GM13976 (cell line): ENCODE data around the gene NCOA3.

ENCODE experiments used
- DNase-seq: peaks from one replicate; pipeline ENCODE4 v3.0.0; 2012; ENCODE audit warnings: low spot score
- in situ Hi-C: fragments of 300-500 bp; cut with MboI; formaldehyde crosslinking; loops from one replicate; pipeline ENCODE4 v1.12.0; 2022; ENCODE audit warnings: low sequenced_read_pairs, mixed read lengths, inconsistent platforms; ENCODE audit not compliant: unreplicated experiment
- TF ChIP-seq, protein P1 (sequence below): IDR thresholded peaks from 2 replicates; pipeline ENCODE4 v1.5.1; 2012; ENCODE audit warnings: borderline replicate concordance, mild to moderate bottlenecking; ENCODE audit not compliant: insufficient read depth; ENCODE audit errors: extremely low read depth, missing control alignments, control extremely low read depth

NCOA3 gene

DNA sequence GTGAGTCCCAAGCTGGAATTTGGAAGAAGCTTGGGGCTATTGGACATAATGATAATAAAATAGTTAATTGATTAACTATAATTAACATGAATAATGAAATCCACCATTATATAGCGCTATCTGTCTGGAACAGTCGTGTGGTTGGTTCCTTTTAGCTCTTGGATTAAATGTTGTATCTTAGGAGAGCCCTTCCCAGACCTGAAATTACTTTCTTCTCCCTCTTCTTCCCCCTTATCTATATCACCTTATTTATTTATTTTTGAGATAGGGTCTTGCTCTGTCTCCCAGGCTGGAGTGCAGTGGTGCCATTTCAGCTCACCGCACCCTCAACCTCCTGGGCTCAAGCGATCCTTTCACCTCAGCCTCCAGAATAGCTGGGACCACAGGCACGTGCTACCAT lies 64.6 kb downstream of the NCOA3 start:
- in situ Hi-C loops, result no loop called here
- DNase-seq, result no peak
- TF ChIP-seq, protein P1, sequence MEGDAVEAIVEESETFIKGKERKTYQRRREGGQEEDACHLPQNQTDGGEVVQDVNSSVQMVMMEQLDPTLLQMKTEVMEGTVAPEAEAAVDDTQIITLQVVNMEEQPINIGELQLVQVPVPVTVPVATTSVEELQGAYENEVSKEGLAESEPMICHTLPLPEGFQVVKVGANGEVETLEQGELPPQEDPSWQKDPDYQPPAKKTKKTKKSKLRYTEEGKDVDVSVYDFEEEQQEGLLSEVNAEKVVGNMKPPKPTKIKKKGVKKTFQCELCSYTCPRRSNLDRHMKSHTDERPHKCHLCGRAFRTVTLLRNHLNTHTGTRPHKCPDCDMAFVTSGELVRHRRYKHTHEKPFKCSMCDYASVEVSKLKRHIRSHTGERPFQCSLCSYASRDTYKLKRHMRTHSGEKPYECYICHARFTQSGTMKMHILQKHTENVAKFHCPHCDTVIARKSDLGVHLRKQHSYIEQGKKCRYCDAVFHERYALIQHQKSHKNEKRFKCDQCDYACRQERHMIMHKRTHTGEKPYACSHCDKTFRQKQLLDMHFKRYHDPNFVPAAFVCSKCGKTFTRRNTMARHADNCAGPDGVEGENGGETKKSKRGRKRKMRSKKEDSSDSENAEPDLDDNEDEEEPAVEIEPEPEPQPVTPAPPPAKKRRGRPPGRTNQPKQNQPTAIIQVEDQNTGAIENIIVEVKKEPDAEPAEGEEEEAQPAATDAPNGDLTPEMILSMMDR, result no peak

DNA sequence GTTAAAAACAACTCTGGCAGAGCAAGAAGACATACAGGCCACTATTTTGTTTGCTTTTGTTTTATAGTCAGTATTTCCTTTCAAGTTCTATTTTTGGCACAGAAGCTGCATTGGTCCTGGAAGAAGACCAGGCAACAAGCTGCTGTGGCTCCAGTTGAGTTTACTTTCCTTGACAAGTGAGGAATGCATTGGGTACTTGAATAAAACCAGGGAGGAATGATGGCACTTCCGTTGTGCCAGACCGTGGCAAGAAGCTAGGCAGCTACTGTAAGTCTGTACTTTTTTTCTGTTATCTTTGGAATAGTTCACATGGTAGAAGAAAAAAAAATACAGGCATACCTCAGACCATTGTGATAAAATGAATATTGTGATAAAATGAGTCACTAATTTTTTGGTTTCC lies 66.3 kb downstream of the NCOA3 start:
- TF ChIP-seq, protein P1, result no peak
- DNase-seq, result no peak
- in situ Hi-C loops, result no loop called here

DNA sequence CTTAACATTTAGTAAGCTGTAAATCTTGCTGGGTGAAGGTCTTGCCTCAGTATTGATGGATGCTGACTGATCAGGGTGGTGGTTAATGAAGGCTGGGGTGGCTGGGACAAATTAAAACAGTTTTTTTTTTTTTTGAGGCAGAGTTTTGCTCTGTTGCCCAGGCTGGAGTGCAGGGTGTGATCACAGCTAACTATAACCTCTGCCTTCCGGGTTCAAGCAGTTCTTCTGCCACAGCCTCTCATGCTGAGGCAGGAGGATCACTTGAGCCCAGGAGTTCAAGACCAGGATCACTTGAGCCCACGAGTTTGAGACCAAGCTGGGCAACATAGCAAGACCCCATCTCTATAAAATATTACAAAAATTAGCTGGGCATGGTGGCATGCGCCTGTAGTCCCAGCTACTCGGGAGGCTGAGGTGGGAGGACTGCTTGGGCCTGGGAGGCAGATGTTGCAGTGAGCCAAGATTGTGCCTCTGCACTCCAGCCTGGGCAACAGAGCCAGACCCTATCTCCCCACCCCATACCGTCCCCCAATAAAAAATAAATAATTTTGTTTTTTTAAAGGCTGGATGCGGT lies 67.2 kb downstream of the NCOA3 start:
- in situ Hi-C loops, result no loop called here
- DNase-seq, result no peak
- TF ChIP-seq, protein P1, result no peak

DNA sequence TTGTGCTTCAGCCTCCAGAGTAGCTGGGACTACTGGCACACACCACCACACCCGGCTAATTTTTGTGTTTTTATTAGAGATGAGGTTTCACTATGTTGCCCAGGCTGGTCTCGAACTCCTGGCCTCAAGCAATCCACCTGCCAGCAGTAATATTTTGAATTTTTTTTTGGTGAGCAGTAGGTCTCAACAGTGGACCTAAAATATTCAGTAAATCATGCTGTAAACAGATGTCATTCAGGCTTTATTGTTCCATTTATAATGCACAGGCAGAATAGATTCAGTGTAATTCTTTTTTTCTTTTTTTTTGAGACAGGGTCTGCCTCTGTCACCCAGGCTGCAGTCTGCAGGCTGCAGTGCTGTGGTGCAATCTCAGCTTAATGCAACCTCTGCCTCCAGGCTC lies 69.7 kb downstream of the NCOA3 start:
- no peak for DNase-seq
- TF ChIP-seq, protein P1, result no peak
- in situ Hi-C loops, result no loop called here

DNA sequence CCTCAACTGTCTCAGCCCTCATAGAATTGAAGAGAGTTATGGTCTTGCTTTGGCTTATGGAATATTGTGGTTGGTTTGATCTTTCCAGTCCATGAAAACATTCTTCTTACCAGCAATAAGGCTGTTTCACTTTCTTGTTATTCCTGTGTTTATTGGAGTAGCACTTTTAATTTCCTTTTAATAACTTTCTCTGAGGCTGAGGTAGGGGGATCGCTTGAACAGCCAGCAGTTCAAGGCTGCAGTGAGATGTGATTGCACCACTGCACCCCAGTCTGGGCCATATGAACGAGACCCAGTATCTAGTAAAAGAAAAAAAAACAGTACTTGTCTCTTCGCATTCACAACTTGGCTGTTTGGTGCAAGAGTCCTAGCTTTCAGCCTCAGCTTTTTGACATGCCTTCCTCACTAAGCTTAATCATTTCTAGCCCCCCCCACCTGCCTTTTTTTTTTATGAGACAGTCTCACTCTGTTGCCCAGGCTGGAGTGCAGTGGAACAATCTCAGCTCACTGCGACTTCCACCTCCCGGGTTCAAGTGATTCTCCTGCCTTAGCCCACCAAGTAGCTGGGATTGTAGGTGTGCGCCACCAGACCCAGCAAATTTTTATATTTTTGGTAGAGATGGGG lies 70.5 kb downstream of the NCOA3 start:
- in situ Hi-C loops, result no loop called here
- TF ChIP-seq, protein P1, result no peak
- DNase-seq, result no peak

DNA sequence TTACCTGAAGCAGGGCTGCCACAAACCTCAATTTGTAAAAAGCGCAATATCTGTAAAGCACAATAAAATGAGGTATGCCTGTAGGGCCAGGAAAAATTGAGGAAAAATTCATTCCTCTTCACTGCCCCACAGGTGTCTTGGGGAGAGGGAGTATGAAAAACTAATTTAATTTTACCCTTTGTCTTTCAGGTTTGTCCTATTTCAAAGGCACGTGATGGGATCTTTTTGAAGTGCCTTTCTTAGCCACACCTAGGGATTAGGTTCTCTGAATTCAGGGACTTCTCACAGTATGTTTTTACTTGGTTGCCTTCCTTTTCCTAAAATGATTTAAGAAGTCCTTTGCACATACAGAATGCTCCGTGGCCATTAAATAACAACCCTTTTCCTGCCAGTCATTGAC lies 71.9 kb downstream of the NCOA3 start:
- DNase-seq, result no peak
- TF ChIP-seq, protein P1, result no peak
- in situ Hi-C loops, result no loop called here

DNA sequence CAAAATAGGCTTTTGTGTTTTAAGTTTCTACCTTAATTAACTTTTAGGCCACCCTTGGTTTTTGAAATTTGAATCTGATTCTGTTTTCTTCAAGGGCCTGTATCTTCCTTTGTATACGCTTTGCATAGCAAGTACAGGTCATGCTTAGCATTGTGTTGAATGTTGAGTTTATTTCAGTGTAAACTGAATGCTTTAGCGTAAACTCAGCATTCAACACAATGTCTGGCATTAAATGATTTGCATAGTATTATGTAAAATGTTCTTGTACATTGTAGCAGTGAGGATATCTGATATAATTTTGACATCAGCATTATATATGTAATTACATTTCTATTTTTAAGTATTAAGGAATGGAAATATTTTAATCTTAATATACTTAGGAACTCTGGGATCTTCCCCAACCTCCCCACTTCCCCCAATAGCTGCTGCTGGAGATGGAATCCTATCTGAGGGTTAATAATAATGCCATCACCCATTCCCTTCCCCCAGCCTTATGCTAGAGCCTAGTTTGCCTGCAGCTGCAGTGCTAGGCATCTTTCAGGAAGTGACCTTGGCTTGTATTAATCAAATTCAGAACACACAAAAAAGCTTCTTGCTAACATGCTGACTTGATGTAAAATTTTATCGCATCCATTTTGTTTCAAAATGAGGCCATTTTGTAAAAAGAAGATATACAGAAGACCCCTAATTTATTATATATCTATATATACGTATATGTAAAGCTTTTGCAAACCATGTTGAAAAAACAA lies 73.1 kb downstream of the NCOA3 start:
- DNase-seq, result peak; percentile 23
- TF ChIP-seq, protein P1, result no peak
- in situ Hi-C loops, result no loop called here
